HG03432 (cell line): ENCODE results near the gene SLC17A1.

Experiments used
- ATAC-seq: cut with Tn5 transposase; IDR thresholded peaks from one replicate; pipeline ENCODE4 v1.9.1; 2021; ENCODE audit warnings: mild to moderate bottlenecking, moderate library complexity; ENCODE audit not compliant: unreplicated experiment

Gene SLC17A1

DNA sequence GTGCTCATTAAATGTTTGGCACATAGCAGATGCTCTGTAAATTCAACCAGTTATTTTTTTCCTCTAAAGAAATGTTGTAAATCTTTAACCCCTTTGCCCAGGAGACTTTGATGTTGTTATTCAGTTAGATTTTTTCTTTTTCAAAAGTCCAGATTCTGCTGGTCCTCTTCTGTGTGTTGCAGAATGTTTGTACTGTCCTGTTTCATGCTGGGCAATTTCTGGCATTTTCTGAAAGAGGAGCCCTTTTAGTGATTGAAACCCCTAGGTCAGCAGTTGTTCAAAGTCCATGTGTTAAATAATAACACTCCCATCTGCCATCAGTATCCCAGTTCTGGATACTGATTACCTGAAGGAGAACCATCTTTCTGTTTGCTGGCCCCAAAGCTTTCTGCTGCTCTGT, 1.3 kb upstream of the SLC17A1 start:
- no peak for ATAC-seq

DNA sequence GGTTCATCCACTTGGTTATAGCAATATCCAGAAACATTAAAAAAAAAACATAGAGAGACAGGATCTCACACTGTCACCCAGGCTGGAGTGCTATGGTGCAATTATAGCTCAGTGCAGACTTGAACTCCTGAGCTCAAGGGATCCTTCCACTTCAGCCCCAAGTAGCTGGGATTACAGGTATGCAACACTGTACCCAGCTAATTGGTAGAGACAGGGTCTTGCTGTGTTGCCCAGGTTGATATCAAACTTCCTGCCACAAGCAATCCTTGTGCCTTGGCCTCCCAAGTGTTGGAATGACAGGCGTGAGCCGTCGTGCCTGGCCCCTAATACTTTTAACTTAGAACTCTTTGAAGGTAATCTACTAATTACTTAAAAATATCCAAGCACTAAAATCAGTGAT, 818 bp upstream of the SLC17A1 start:
- ATAC-seq: no peak

DNA sequence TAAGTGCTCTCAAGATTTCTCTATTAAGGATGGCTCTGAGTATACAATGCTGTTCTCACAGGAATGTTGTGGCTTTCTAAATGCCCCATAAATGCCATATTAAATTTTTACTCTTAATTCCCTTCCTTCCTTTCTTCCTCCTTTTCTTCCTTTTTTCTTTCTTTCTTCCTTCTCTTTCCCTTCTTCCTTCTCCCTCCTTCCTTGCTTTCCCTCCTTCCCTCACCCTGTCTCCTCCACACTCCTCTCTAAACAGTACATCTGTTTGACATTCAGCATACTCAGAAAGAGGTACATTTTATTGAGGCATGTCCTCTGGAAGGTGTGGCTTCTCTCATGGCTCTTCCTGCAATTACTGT, 433 bp upstream of the SLC17A1 start:
- ATAC-seq: no peak

DNA sequence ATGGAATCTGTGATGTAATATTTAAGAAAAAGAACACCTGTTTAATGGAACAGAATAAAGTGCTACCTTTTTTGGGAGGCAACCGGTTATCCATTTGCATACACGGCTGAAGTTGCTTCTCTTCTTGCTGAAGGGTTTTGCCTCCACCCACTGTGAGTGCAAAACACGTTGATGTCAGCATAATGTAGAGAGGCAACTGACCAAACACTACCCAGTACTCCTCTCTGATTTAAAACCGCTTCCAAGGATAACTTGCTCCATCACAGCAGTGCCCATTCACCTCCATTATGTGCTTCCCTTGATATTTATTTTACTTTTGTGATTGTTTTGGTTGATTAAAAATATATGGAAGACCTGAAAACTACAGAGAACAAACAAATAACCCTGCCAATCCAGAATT, 1.4 kb downstream of the SLC17A1 start:
- no peak for ATAC-seq

DNA sequence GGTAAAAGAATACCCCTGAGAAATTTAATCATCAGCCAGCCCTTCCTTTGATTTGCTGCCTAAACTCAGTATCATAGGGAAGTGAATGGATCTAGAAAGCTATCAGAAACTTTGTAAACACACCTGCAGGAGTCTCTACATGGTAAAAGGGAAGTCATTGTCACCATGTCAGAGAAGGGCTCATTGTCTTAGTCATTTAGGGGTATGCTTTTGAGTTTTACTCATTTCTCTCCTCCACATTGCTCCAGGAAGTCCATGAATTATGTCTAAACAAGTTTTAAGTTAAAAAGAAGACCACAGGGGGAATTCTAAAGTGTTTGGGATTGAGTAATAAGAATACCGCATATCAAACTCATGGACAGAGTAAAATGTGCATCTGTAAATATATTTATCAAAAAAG, 2.5 kb downstream of the SLC17A1 start:
- ATAC-seq: peak; percentile 75

DNA sequence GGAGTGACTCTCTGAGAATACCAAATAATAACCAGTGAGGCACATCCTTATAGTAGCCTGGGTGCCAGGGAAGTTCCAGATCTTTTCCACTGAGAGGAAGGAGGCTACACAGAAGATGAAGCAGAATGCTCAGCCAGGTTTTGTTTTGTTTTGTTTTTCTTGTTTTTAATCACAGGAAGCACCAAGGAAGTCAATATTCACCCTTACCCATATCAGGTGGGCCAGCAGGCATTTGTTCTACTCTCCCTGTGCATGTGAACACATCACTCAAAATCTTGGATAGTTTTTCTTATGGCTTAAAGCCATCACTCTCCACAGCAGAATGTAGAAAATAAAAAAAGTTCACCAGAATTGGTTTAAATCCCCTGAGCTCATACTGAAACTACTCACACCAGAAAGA, 10.5 kb downstream of the SLC17A1 start:
- no peak for ATAC-seq

DNA sequence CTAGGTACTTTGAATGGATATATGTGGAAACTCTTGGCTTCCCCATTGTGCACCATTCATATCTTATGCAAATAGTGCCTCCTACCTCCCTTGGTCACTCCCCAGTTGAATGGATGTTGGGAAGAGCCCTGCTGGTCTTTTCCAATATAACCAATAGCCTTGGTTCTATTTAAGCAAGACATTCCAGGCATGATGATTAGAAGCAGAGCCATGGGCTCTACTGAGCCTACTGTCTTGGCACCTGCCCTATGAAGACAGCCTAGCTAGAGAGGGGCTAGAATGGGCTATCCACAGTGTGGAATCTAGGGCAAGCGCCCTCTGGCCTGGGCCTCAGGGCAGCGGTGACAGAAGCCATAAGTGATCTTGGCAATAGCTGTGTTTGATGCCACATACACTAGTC, 15.6 kb downstream of the SLC17A1 start:
- no peak for ATAC-seq

DNA sequence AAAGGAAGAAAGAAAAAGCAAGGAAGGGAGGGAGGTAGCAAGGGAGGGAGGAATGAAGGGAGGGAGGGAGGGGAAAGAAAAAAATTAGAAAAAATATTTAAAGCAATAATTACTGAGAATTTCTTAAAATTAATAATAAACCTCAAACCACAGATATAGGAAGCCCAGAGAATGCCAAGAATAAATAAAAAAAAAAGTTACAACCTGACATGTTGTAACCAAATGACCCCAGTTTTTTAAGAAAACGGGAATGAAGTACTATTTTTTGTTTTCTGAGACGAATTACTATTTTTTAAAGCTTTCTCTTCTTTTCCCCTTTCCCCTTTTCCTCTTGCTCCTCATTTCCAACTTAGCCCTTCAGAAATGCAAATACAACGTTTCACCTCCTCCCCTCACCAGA, 16.7 kb downstream of the SLC17A1 start:
- ATAC-seq: no peak

DNA sequence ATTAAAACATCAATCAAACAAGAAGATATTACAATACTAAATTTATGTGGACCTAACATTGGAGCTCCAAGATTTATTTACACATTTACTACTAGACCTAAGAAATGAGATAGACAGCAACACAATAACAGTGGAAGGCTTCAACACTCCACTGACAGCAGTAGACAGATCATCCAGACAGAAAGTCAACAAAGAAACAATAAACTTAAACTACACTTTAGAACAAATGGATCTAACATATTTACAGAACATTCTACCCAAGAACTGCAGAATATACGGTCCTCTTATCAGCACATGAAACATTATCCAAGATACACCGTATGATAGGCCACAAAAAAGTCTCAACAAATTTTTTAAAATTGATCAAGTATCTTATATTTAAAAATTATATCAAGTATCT, 27.0 kb downstream of the SLC17A1 start:
- ATAC-seq: no peak

DNA sequence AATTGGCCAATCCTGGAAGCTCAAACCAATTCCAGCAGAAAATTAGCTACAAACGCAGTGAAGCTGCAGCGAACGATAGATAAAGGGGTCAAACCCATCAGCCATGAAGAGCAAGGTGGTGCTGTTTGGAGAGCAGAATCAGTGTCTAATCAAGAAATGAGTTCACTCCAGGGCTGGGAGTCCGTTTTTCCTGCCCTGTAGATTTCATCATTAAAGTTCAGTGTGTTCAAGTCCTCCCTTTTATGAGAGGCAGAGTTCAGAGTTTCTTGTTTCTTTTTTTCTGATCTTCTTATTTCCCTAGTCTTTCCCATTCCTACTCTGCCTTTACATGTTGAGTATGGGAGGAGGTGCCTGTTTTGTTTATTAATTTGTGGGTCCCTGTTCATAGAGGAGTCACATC, 30.4 kb downstream of the SLC17A1 start:
- ATAC-seq: no peak

DNA sequence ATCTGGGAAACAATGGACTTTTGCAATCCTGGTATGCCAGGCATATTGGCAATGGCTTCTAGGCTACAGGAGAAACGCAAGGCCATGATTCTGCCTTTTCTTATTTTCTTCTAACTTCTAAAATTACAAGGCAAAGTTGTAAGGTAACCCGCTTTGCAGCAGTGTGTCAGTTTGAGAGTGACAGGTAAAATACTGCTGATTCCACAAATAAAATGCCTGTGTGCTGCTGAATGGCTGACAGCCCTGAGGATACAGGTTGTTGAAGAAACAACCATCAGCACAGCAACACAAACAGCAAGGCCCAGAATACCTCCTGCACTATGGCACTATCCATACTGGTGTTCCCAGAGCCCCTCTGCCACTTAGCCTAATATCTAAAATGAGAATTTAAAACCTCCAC, 37.1 kb downstream of the SLC17A1 start:
- no peak for ATAC-seq

DNA sequence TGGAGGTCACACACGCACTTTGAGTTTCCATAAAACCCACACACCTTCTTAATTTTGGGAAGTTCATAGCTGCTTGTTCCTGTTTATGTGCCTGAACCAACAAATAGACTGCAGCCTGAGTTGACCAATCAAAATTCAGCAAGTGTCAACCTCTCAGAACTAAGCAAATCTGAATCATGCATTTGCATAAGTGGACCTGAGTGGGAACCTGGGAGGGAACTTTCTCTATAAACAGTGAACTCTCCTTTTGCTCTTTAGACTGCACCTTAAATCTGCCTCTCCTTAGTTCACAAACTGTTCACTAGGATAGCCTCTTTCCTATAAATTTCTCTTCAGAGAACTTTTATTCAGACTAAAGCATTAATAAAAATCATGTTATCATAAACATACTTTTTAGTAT, 37.9 kb downstream of the SLC17A1 start:
- ATAC-seq: no peak

DNA sequence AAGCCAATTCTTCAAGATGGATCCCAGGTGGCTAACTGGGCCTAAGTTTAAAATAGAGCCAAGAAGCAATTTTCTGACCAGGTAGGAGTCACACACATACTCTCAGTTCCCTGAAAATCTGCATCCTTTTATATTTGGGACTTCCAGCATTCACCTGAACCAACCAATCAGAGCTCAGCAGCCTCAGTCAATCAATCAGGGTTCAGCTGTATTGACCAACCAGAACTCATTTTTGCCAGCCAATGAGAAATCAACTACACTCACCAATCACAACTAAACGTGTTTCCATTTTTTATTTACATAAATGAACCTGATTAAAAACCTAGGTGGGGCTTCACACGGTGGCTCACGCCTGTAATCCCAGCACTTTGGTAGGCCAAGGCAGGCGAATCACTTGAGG, 39.8 kb downstream of the SLC17A1 start:
- no peak for ATAC-seq

DNA sequence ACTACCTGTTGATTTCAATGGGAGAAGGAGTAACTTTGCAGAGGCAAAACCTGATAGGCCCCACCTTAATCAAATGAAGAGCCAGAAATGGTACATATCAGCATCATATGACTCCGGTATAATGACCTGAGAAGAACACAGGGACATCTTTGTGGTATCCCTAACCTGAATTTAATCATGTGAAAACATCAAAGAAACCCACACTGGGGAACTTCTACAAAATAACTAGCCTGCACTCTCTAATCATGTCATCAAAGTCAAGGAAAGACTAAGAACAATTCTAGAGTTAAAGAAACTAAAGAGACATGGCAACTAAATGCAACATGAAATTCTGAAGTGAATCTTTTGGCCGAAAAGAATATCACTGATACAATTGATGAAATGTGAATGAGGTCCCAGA, 42.4 kb downstream of the SLC17A1 start:
- no peak for ATAC-seq

DNA sequence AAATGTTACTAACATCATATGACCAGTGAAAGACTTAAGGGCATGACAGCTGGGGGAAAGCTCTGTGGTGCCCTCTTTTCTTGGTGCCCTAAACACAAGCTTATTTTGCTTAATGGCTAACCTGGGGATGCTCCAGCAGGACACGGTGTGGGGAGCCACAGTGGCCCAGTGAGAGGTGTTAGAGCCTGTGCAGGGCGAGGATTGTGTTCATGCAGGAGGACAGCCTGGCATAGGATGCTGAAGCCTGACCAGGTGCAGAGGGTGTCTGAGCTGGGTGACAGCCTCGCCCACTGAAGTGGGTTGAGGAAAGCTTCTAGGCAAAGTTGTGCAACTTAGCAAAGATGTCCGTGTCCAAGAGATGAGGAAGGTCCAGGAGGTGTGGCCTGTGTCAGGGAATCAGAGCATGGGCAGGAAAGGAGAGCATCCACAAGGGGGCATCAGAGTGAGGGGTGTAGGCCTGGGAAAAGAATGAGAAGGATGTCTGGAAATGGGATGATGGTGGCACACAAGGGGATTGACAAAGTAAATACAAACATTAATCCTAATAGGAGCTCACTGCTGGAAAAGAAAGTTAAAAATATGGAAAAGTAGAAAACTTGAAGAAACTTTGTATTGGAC, 43.4 kb downstream of the SLC17A1 start:
- ATAC-seq: no peak

DNA sequence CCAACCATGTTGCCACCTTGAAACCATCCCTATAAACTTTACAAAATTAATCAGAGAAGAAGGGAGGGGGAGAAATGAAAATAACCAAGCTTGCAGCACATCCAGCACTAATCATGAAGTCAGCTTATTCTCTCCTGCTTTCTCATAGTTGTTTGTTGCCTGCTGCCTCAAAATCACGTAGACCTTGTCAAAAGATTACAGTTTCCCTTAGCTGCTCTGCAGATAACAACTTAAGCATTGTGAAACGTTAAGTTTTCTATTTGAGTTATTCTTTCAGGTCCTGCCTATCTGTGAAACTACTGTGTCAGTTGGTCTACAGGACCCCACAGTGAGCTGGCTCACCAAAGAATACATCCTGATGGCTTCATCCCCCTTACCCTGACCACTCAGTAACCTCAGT, 44.4 kb downstream of the SLC17A1 start:
- ATAC-seq: no peak

DNA sequence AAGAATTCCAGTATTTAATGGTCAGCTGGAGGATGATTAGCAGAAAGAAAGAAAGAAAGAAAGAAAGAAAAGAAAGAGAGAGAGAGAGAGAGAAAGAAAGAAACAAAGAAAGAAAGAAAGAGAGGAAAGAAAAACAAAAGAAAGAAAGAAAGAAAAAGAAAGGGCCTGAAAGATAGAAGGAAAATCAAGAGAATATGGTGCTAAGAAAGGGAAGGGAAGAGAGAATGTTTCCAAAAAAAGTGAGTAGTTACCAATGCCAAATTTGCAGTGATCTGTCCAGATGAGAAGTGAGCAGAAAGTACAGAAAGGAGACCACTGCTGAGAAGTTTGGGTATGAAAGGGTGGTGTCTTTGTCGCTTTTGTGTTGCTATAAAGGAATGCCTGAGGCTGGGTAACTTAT, 50.7 kb downstream of the SLC17A1 start:
- ATAC-seq: no peak

DNA sequence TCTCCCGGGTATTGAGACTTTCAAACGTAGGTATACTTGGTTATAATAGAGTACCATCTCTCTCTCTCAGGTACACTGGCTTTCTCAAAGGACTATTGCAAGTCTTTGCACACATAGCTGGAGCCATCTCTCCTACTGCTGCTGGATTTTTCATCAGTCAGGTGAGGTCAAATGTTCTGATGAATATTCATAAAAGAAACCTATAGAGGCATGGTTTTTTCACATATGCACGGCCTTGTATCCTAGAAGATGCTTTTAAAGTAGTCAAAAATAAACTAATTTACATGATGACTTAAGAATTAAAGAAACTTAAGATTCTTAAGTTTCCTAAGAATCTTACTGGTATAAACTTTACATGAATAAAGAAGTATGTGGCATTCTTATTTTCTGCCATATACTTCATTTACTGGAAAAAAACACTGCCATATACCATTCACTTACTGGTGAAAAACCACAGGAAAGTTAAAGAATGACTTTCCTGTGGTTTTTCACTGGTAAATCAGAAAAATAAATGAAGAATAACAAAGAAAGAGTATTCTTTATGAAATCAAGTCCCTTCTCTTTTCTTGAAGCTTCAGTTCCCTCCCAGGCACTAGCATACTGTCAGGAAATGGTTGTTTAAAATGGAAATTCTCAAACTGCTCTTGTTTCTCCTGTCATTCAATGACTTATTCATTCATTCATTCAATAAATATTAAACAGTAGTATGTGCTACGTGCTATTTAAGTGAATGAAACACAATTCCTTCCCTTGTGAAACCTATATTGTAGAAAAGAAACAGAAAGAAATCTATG, 53.8 kb downstream of the SLC17A1 start:
- no peak for ATAC-seq

DNA sequence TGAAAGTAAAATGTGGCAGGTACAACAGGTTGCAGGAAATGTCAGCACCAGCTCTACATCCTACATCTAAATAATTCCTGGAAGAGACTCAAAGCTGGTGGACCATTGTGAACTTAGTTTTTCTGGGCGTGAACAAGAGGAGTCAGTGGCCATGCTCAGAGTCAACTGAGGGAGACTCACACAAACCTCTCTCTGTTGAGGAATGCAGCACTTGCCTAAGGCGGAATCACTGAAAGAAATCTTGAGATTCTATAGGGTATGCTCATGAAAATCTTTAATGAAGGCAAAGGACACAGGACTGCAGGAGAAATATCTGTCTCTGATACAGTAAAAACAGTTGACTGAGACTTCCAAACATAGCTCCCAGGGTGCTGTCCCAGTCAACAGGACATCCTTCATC, 54.8 kb downstream of the SLC17A1 start:
- no peak for ATAC-seq

DNA sequence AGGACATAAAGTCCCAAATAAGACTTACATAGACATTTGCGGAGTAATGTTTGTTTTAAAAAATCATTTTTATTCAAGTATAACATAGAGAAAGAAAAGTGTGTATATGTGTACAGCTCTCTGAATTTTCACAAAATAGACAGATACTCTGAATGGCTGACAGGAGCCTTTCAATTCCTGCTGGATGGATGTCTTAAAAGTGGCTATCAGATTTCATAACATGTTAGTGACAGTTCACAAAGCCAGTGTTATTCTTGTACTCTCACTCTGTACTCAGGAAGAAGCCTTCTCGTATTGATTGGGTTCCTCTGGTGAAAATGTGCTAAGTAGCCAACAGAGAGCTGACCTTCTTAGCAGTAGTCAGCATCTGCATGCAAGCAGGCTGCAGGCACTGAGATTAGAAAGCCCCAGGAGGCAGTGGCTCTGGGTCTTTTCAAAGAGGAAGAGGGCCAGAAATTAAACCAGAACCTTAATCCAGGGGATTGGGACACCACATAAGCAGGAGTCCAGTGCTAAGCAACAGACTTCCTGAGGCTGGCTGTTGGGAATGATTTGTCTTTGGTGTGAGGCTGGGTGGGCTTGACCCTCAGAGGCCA, 57.6 kb downstream of the SLC17A1 start:
- no peak for ATAC-seq

DNA sequence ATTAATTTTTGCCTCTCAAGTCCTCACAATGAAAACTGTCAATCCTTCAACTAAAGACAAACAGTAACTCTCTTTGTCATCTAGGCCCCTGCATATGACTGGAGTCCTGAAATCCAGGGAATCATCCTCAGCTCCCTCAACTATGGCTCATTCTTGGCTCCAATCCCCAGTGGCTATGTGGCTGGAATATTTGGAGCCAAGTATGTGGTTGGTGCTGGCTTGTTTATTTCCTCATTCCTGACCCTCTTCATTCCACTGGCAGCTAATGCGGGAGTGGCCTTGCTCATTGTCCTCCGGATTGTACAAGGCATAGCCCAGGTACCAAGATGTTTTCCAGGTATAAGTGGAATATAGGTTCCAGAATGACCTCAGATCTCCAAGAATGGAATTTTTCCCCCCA, 61.9 kb downstream of the SLC17A1 start:
- ATAC-seq: no peak

DNA sequence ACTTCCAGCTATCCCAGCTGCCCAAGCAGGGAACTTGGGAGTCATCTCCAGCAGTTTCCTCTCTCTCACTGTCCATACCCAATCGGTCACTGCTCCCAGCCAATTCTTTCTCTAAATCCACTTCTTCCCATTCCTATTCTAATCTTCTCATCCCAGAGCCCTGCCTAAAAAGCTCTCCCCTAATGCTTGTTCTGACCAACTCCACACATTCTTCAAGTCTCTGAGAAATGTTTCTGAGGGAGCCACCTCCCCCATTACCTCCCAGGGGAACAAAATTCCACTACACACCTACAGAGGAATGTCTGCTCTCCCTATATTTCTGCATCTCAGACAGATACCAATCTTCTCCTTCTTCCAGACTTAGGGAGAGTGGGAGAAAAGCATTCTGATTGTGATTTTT, 63.3 kb downstream of the SLC17A1 start:
- no peak for ATAC-seq

DNA sequence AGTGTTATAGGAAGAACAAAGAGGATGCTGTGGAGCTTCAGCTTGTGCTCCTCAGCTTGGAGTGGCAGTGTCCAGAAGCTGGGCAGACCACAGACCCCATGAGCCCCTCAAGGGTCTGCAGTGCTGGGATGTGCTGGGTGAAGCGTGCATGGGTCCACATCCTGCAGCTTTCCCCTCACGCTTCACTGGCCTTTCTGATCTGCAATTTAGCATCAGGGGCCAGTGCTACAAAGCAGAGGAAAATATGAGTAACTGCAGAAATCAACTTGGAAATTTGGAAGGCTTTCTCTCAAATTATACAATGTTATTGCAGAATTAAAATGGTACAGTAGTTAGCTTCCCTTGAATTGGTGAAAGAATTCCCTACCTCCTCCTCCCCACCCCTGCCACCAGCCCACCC, 67.2 kb downstream of the SLC17A1 start:
- no peak for ATAC-seq
